ENCODE results near the gene SIPA1L3.

The SIPA1L3 gene

DNA sequence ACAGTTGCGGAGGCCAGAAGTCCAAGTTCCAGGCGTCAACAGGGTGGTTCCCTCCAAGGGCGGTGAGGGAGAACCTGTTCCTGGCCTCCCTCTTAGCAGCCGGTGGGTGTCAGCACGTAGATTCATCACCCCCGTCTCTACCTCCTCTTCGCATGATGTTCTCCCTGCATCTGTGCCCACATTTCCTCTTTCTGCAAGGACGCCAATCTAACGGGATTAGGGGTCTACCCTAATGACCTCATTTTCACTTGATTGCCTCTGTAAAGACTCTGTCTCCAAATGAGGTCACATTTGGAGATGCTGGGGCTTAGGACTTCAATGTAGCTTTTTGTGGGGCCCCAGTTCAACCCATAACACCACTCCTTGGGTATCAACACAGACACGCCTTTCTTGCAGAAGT, 278.6 kb downstream of the SIPA1L3 start:
- peak overlapping the region; percentile 14; the same call in 1 of the 2 replicates for H3K27ac ChIP-seq
- CTCF ChIA-PET: interaction anchor here (0.6 kb wide), 1 partner anchor 51 kb away, joined by 3 read pairs; no protein-coding TSS in a partner anchor
- POLR2A ChIA-PET (ENCODE audit: low non-redundant PET): no interaction called here
- TF ChIP-seq, protein P1, sequence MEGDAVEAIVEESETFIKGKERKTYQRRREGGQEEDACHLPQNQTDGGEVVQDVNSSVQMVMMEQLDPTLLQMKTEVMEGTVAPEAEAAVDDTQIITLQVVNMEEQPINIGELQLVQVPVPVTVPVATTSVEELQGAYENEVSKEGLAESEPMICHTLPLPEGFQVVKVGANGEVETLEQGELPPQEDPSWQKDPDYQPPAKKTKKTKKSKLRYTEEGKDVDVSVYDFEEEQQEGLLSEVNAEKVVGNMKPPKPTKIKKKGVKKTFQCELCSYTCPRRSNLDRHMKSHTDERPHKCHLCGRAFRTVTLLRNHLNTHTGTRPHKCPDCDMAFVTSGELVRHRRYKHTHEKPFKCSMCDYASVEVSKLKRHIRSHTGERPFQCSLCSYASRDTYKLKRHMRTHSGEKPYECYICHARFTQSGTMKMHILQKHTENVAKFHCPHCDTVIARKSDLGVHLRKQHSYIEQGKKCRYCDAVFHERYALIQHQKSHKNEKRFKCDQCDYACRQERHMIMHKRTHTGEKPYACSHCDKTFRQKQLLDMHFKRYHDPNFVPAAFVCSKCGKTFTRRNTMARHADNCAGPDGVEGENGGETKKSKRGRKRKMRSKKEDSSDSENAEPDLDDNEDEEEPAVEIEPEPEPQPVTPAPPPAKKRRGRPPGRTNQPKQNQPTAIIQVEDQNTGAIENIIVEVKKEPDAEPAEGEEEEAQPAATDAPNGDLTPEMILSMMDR (conservative IDR thresholded peaks at IDR 0.05; ENCODE audit: low read depth): no peak
- DNase-seq (ENCODE audit: low spot score): no peak

DNA sequence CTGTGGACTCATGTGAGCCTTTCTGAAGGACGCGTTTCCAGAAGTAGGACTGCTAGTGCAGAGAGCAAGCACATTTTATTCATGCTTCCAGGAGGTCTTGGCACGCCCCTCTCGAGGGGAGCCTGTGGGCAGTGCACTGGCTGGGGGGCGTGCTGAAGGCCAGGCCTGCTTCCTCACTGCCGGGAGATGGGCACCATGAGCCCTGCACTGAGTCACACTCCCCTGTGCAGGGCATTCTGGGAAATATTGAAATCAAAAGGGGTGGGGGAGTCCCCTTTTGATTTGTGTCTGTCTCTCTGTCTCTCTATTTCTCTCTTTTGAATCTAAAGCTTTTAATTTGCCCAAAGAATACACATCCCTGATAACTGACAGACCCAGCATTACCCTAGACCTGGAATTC, 283.1 kb downstream of the SIPA1L3 start:
- DNase-seq (ENCODE audit: low spot score): no peak
- H3K27ac ChIP-seq: peak overlapping the region; percentile 62
- TF ChIP-seq, protein P1 (conservative IDR thresholded peaks at IDR 0.05; ENCODE audit: low read depth): no peak
- ChIA-PET POLR2A (ENCODE audit: low non-redundant PET) (no interaction called here), CTCF (interaction anchor here (0.7 kb wide), 1 partner anchor 56 kb away, joined by 3 read pairs; no protein-coding TSS in a partner anchor)

DNA sequence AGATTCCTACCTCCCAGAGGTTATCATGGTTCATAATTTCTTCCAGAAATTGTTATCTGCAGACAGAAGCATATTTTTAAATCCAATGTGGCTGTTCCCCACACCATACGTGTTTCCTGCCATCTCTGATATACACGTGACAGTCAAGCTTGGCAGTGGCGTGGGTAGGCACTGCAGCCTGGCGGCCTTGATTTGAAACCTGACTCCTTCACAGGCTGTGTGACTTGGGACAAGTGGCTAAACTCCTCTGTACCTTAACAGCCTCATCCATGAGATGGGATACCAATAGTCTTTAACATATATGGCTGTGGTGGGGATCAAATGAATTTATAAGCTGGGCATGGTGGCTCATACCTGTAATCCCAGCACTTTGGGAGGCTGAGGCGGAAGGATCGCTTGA, 283.8 kb downstream of the SIPA1L3 start:
- CTCF ChIA-PET: interaction anchor here (0.7 kb wide), 1 partner anchor 57 kb away, joined by 3 read pairs; no protein-coding TSS in a partner anchor

DNA sequence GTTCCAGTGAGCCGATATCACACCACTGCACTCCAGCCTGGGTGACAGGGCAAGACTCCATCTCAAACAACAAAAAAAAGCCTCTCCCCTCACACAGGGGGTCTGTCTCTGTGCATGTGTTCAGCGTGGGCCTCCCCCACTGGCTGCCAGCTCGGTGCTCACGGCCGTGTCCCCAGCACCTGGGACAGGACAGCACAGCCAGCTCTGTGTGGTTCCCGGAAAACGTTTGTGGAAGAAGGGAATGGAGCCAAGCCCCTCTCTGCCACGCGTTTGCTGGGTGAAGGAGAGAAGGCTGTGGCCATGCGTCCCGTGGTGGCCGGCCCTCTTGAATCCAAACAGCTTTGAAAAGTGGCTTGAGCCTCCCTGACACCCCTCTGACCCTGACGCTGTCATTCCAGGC, 284.7 kb downstream of the SIPA1L3 start:
- TF ChIP-seq, protein P1 (conservative IDR thresholded peaks at IDR 0.05; ENCODE audit: low read depth): no peak
- no peak for DNase-seq (ENCODE audit: low spot score)
- ChIA-PET POLR2A (ENCODE audit: low non-redundant PET) (no interaction called here), CTCF (interaction anchor here (2.1 kb wide), 1 partner anchor 49 kb away, joined by 8 read pairs; no protein-coding TSS in a partner anchor)
- H3K27ac ChIP-seq: peak overlapping the region; percentile 69

More for the DNA sequence above, 283.8 kb downstream of the SIPA1L3 start:
- POLR2A ChIA-PET (ENCODE audit: low non-redundant PET): no interaction called here
- DNase-seq (ENCODE audit: low spot score): no peak
- H3K27ac ChIP-seq: peak overlapping the region; percentile 69
- TF ChIP-seq, protein P1 (conservative IDR thresholded peaks at IDR 0.05; ENCODE audit: low read depth): no peak

DNA sequence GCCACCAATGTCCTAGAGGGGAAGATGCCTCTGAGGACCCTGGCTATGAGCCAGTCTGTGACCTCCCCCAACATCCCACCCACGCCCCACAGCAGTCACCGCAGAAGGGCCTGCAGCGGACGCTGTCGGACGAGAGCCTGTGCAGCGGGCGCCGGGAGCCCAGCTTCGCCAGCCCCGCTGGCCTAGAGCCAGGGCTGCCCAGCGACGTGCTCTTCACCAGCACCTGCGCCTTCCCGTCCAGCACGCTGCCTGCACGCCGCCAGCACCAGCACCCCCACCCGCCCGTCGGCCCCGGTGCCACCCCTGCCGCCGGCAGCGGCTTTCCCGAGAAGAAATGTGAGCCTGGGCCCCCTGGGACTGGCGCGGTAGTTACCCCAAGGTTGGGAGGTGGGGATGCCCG, 286.4 kb downstream of the SIPA1L3 start:
- ChIA-PET POLR2A (ENCODE audit: low non-redundant PET) (no interaction called here), CTCF (no interaction called here)
- H3K27ac ChIP-seq: peak overlapping the region; percentile 69
- TF ChIP-seq, protein P1 (conservative IDR thresholded peaks at IDR 0.05; ENCODE audit: low read depth): no peak
- no peak for DNase-seq (ENCODE audit: low spot score)

DNA sequence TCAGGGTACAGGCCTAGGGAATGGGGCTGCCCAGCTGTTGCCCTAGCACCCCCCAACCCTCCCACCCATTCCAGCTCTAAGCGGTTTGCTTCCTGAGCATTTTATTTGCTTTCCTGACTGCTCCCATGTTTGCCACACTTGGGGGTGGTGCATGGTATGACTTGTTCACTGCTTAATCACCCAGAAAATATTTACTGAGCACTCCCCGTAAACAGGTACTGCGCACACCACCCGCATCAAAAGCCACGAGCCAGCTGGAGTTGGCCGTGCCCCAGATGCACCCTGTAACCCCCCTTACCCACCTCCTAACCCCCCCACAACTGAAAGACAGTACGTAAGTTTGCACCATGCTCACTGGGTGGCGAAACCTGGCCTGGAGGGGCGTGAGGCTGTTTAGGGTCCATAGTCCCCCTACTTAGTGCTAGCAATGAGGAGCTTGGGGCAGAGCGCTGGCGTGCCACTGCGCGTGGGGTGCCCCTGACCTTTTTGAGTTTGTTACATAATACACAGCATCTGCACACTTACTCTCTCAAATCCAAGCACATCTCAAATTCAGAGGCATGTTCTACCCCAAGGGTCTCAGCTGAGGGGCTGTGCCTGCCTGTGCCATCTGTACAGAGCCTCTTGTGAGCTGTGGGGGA, 287.2 kb downstream of the SIPA1L3 start:
- TF ChIP-seq, protein P1 (conservative IDR thresholded peaks at IDR 0.05; ENCODE audit: low read depth): no peak
- POLR2A ChIA-PET (ENCODE audit: low non-redundant PET): no interaction called here
- DNase-seq (ENCODE audit: low spot score): peak; percentile 73
- CTCF ChIA-PET: interaction anchor here (0.7 to 1.1 kb wide), 3 partner anchors 49 to 292 kb away, joined by 3 to 6 read pairs (median 5); no protein-coding TSS in a partner anchor
- peak overlapping the region; percentile 69 for H3K27ac ChIP-seq

Measured in RWPE1 (cell line).